PC-3 (cell line): ENCODE data around the gene NTHL1. TPM values are rescaled to one million over a fixed set of nuclear protein-coding genes. Genes with fewer than 3 reads are reported as not detected.

Experiments
- ATAC-seq: fragments of 200-7000 bp; cut with Tn5 transposase; 2 replicates; pipeline ENCODE4 v1.9.1; 2020; ENCODE audit warnings: mild to moderate bottlenecking, moderate library complexity
- BruUV-seq: library from RNA; stranded (reverse); fragments of 400-500 nt; replicated peaks from 2 replicates; lab custom pipeline; 2021; lab: Mats Ljungman, UMichigan
- CTCF ChIA-PET: fragments of 300-600 bp; sonication (Branson Sonifier 250); formaldehyde crosslinking; loops from one replicate; lab custom pipeline; 2022; ENCODE audit warnings: antibody characterized with exemption; lab: Charles Lee
- POLR2A ChIA-PET: fragments of 300-600 bp; sonication (Branson Sonifier 250); formaldehyde crosslinking; loops from one replicate; lab custom pipeline; 2022; ENCODE audit warnings: antibody characterized with exemption; ENCODE audit not compliant: unreplicated experiment; lab: Charles Lee
- DNase-seq: peaks from one replicate; pipeline ENCODE4 v3.0.0-alpha.2; 2015
- H2AFZ ChIP-seq: fragments of 300-600 bp; sonication (generic); 2 replicates; pipeline ENCODE4 v1.6.0; 2016; ENCODE audit warnings: antibody characterized with exemption, low read length
- H3F3A ChIP-seq: fragments of 300-600 bp; sonication (generic); one replicate; pipeline ENCODE4 v1.6.0; 2017; ENCODE audit warnings: antibody characterized with exemption, low read length, control low read depth, mild to moderate bottlenecking; ENCODE audit not compliant: unreplicated experiment
- H3K27ac ChIP-seq: fragments of 300-600 bp; sonication (generic); 2 replicates; pipeline ENCODE4 v1.5.1; 2016; ENCODE audit warnings: mild to moderate bottlenecking, low read length
- H3K27me3 ChIP-seq: fragments of 300-600 bp; sonication (generic); 2 replicates; pipeline ENCODE4 v1.6.1; 2016; ENCODE audit warnings: low read length, mixed read lengths
- H3K36me3 ChIP-seq: fragments of 300-600 bp; sonication (generic); 2 replicates; pipeline ENCODE4 v1.6.1; 2016; ENCODE audit warnings: low read depth, mixed run types, low read length, mixed read lengths
- H3K4me1 ChIP-seq: fragments of 300-600 bp; sonication (generic); 2 replicates; pipeline ENCODE4 v1.5.1; 2016; ENCODE audit warnings: low read length; ENCODE audit not compliant: insufficient read depth
- H3K4me2 ChIP-seq: fragments of 300-600 bp; sonication (generic); 2 replicates; pipeline ENCODE4 v1.6.0; 2016; ENCODE audit warnings: low read length
- H3K4me3 ChIP-seq: fragments of 300-600 bp; sonication (generic); 2 replicates; pipeline ENCODE4 v1.5.1; 2016; ENCODE audit warnings: mild to moderate bottlenecking, low read length, mixed read lengths
- H3K79me2 ChIP-seq: fragments of 300-600 bp; sonication (generic); 2 replicates; pipeline ENCODE4 v1.6.1; 2017; ENCODE audit warnings: low read length, mixed read lengths
- H3K9ac ChIP-seq: fragments of 300-600 bp; sonication (generic); 2 replicates; pipeline ENCODE4 v1.6.0; 2016; ENCODE audit warnings: mild to moderate bottlenecking, low read length
- H3K9me2 ChIP-seq: fragments of 300-600 bp; sonication (generic); replicated peaks from 2 replicates; pipeline ENCODE4 v1.6.1; 2016; ENCODE audit warnings: mixed run types, low read length, mixed read lengths
- H3K9me3 ChIP-seq: fragments of 300-600 bp; sonication (generic); 2 replicates; pipeline ENCODE4 v1.6.1; 2016; ENCODE audit warnings: low read length, mixed read lengths
- H4K20me1 ChIP-seq: fragments of 300-600 bp; sonication (generic); 2 replicates; pipeline ENCODE4 v1.6.1; 2016; ENCODE audit warnings: low read length, mixed read lengths
- CTCF ChIP-seq: fragments of 300-600 bp; sonication (generic); conservative IDR thresholded peaks from 2 replicates; pipeline ENCODE4 v1.5.1; 2017; ENCODE audit warnings: antibody characterized with exemption, low read depth, mild to moderate bottlenecking, low read length
- EZH2 ChIP-seq: fragments of 300-600 bp; sonication (generic); IDR thresholded peaks from one replicate; pipeline ENCODE4 v1.6.1; 2017; ENCODE audit warnings: antibody characterized with exemption, mild to moderate bottlenecking, low read length; ENCODE audit not compliant: unreplicated experiment
- EZH2phosphoT487 ChIP-seq: fragments of 300-600 bp; sonication (generic); IDR thresholded peaks from 2 replicates; pipeline ENCODE4 v1.6.1; 2018; ENCODE audit warnings: mild to moderate bottlenecking, antibody characterized with exemption, low read length, borderline replicate concordance
- intact Hi-C: fragments of 100-400 bp; cut with micrococcal nuclease; formaldehyde crosslinking; loops from 2 replicates; pipeline ENCODE4 v1.9.0; 2023
- total RNA-seq: library from RNA; depleted of rRNA; stranded (reverse); fragments of >200 nt; gene quantifications from 2 replicates; pipeline ENCODE4 v1.2.3, GENCODE V29; 2014

Gene NTHL1
- total RNA-seq, 1 experiment from 2014 or later: 90.1 TPM

DNA sequence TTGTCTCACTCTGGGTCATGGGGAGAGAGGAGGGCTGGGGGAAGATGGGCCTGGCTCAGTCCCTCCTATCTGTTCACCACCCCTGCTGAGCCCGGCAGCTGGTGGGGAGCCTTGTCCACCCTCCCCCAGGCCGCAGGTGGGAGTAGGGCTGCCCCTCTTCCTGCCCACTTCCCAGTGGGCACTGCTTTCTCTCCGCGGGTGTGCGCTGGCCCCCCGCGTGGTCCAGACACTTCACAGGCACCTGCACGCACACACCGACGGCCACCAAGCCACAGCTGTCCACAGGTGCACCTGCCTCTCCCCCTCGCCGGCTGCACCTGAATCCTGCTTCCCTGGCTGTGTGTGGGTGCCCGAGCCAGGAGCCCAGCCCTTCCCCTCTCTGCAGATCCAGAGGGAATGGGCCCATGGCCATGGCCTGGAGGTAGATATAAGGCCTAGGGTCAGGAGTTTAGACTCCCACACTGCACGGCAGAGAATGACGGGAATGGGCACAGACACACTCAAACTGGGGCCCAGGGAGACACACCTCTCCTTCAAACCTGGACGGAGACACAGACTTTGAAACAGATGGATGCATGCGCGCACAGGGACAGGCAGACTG is 18.9 kb downstream of the NTHL1 start:
- ATAC-seq: no peak
- intact Hi-C loops: no loop called here
- Histone ChIP-seq H3K27me3 (no peaks in the 10 kb centered on the region), H3K9me2 (no peaks in the 10 kb centered on the region), H3K4me2 (peak overlapping the region; percentile 99), H3K4me1 (peaks cover 27% of the 10 kb centered on the region), H3K4me3 (peak overlapping the region; percentile 87), H2AFZ (no peak overlapping the region), H3F3A (no peaks in the 10 kb centered on the region), H4K20me1 (no peaks in the 10 kb centered on the region), H3K9ac (no peak overlapping the region), H3K79me2 (peaks cover 36% of the 10 kb centered on the region), H3K27ac (no peak overlapping the region), H3K36me3 (no peaks in the 10 kb centered on the region), H3K9me3 (no peaks in the 10 kb centered on the region)
- ChIA-PET POLR2A (no interaction called here), CTCF (no interaction called here)
- no peak for DNase-seq
- BruUV-seq: no TSS peak
- TF ChIP-seq EZH2phosphoT487 (no peak), CTCF (no peak), EZH2 (no peak)

GRCh38 chr16:2028146-2028545 is 19.5 kb downstream of the NTHL1 start:
- H2AFZ ChIP-seq: no peak overlapping the region
- H4K20me1 ChIP-seq: no peaks in the 10 kb centered on the region
- no peaks in the 10 kb centered on the region for H3K9me3 ChIP-seq
- no peaks in the 10 kb centered on the region for H3K36me3 ChIP-seq
- peak overlapping the region; percentile 77 for H3K9ac ChIP-seq
- peaks cover 30% of the 10 kb centered on the region for H3K79me2 ChIP-seq
- peak overlapping the region; percentile 56; the same call in 1 of the 2 replicates for H3K27ac ChIP-seq
- H3K4me1 ChIP-seq: peaks cover 26% of the 10 kb centered on the region
- TF ChIP-seq CTCF (no peak), EZH2 (no peak)
- ATAC-seq (no peak), DNase-seq (no peak)
- POLR2A ChIA-PET: no interaction called here
- intact Hi-C loops: no loop called here
- CTCF ChIA-PET: interaction anchor here (0.7 to 1.5 kb wide), 2 partner anchors 24 to 28 kb away, joined by 3 to 4 read pairs; no protein-coding TSS in a partner anchor
- BruUV-seq: no TSS peak
- peak overlapping the region; percentile 87 for H3K4me3 ChIP-seq
- peak overlapping the region; percentile 99 for H3K4me2 ChIP-seq
- H3F3A ChIP-seq: no peaks in the 10 kb centered on the region
- no peaks in the 10 kb centered on the region for H3K27me3 ChIP-seq
- no peaks in the 10 kb centered on the region for H3K9me2 ChIP-seq
